ENCODE measurements around the gene LSM2.

LSM2 gene

GRCh38 chr6:31765910-31766794, 40.6 kb downstream of the LSM2 start:
- no peaks in the 10 kb centered on the region for H3K9me3 ChIP-seq (ENCODE audit: control insufficient read depth, low read length)
- WGBS, 2 experiments, result 75% methylated on average over 42 of the region's 42 CpGs
- no peaks in the 10 kb centered on the region for H3K27me3 ChIP-seq (ENCODE audit: control insufficient read depth, insufficient read depth, low read length, poor library complexity, severe bottlenecking)
- H3K36me3 ChIP-seq (ENCODE audit: control insufficient read depth, insufficient read depth, low read length), result no peaks in the 10 kb centered on the region
- no peak overlapping the region for H3K4me3 ChIP-seq (ENCODE audit: insufficient read depth, low read depth, low read length)
- H3K27ac ChIP-seq (ENCODE audit: insufficient read depth, low read depth, low read length, poor library complexity, severe bottlenecking), result no peak overlapping the region
- H3K4me1 ChIP-seq (ENCODE audit: control insufficient read depth, insufficient read depth, low read length), result peaks cover 22% of the 10 kb centered on the region

GRCh38 chr6:31765559-31765909, 41.2 kb downstream of the LSM2 start:
- H3K27ac ChIP-seq (ENCODE audit: insufficient read depth, low read depth, low read length, poor library complexity, severe bottlenecking), result no peak overlapping the region
- no peak overlapping the region for H3K4me3 ChIP-seq (ENCODE audit: insufficient read depth, low read depth, low read length)
- H3K27me3 ChIP-seq (ENCODE audit: control insufficient read depth, insufficient read depth, low read length, poor library complexity, severe bottlenecking), result no peaks in the 10 kb centered on the region
- peaks cover 22% of the 10 kb centered on the region for H3K4me1 ChIP-seq (ENCODE audit: control insufficient read depth, insufficient read depth, low read length)
- no peaks in the 10 kb centered on the region for H3K9me3 ChIP-seq (ENCODE audit: control insufficient read depth, low read length)
- WGBS, 2 experiments, result 91 to 94% methylated on average over 9 of the region's 9 CpGs
- no peaks in the 10 kb centered on the region for H3K36me3 ChIP-seq (ENCODE audit: control insufficient read depth, insufficient read depth, low read length)

- WGBS, 2 experiments, result 80 to 82% methylated on average over 4 of the region's 4 CpGs
- H3K27me3 ChIP-seq (ENCODE audit: control insufficient read depth, insufficient read depth, low read length, poor library complexity, severe bottlenecking), result no peaks in the 10 kb centered on the region
These were observed 42.6 kb downstream of the LSM2 start for GRCh38 chr6:31764198-31764597.

GRCh38 chr6:31763619-31763940, 43.2 kb downstream of the LSM2 start:
- peaks cover 5% of the 10 kb centered on the region for H3K36me3 ChIP-seq (ENCODE audit: control insufficient read depth, insufficient read depth, low read length)
- 2 to 6% methylated on average over 1 of the region's 1 CpG for WGBS, 2 experiments
- no peaks in the 10 kb centered on the region for H3K27me3 ChIP-seq (ENCODE audit: control insufficient read depth, insufficient read depth, low read length, poor library complexity, severe bottlenecking)
- H3K4me3 ChIP-seq (ENCODE audit: insufficient read depth, low read depth, low read length), result no peak overlapping the region
- H3K4me1 ChIP-seq (ENCODE audit: control insufficient read depth, insufficient read depth, low read length), result peaks cover 22% of the 10 kb centered on the region
- peak overlapping the region; percentile 87 for H3K27ac ChIP-seq (ENCODE audit: insufficient read depth, low read depth, low read length, poor library complexity, severe bottlenecking)
- no peaks in the 10 kb centered on the region for H3K9me3 ChIP-seq (ENCODE audit: control insufficient read depth, low read length)

More at GRCh38 chr6:31764198-31764597, 42.6 kb downstream of the LSM2 start:
- H3K27ac ChIP-seq (ENCODE audit: insufficient read depth, low read depth, low read length, poor library complexity, severe bottlenecking), result peak overlapping the region; percentile 22
- H3K4me1 ChIP-seq (ENCODE audit: control insufficient read depth, insufficient read depth, low read length), result peaks cover 22% of the 10 kb centered on the region
- H3K9me3 ChIP-seq (ENCODE audit: control insufficient read depth, low read length), result no peaks in the 10 kb centered on the region
- H3K36me3 ChIP-seq (ENCODE audit: control insufficient read depth, insufficient read depth, low read length), result peaks cover 5% of the 10 kb centered on the region
- no peak overlapping the region for H3K4me3 ChIP-seq (ENCODE audit: insufficient read depth, low read depth, low read length)

- Histone ChIP-seq H3K9me3 (ENCODE audit: control insufficient read depth, low read length) (no peaks in the 10 kb centered on the region), H3K4me1 (ENCODE audit: control insufficient read depth, insufficient read depth, low read length) (peaks cover 22% of the 10 kb centered on the region), H3K36me3 (ENCODE audit: control insufficient read depth, insufficient read depth, low read length) (peaks cover 5% of the 10 kb centered on the region), H3K27ac (ENCODE audit: insufficient read depth, low read depth, low read length, poor library complexity, severe bottlenecking) (peak overlapping the region; percentile 87), H3K27me3 (ENCODE audit: control insufficient read depth, insufficient read depth, low read length, poor library complexity, severe bottlenecking) (no peaks in the 10 kb centered on the region), H3K4me3 (ENCODE audit: insufficient read depth, low read depth, low read length) (no peak overlapping the region)
- 83 to 85% methylated on average over 8 of the region's 8 CpGs for WGBS, 2 experiments
These were observed 43.7 kb downstream of the LSM2 start for GRCh38 chr6:31762878-31763618.

DNA sequence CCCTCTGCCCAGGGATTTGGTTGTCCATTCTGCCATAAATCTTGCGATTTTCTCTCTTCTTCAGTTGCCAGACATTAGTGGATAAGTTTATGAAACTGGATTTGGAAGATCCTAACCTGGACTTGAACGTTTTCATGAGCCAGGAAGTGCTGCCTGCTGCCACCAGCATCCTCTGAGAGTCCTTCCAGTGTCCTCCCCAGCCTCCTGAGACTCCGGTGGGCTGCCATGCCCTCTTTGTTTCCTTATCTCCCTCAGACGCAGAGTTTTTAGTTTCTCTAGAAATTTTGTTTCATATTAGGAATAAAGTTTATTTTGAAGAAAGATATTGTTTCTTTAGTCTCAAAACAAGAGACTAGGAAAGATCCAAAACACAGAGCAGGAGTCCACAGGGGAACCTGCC, 44.4 kb downstream of the LSM2 start, which contains the start of gene SAPCD1:
Gene SAPCD1, plus strand, starts transcription at position 301 of the 400 bp plus-strand sequence. CDS start 399 bp downstream, outside the sequence.
- H3K27ac ChIP-seq (ENCODE audit: insufficient read depth, low read depth, low read length, poor library complexity, severe bottlenecking), result peak within 1 kb of the TSS; percentile 87
- H3K36me3 ChIP-seq (ENCODE audit: control insufficient read depth, insufficient read depth, low read length), result peaks cover 5% of the 10 kb centered on the region

GRCh38 chr6:31761343-31761742, 45.4 kb downstream of the LSM2 start:
- Histone ChIP-seq H3K4me3 (ENCODE audit: insufficient read depth, low read depth, low read length) (no peak overlapping the region), H3K4me1 (ENCODE audit: control insufficient read depth, insufficient read depth, low read length) (peaks cover 22% of the 10 kb centered on the region), H3K27ac (ENCODE audit: insufficient read depth, low read depth, low read length, poor library complexity, severe bottlenecking) (no peak overlapping the region), H3K27me3 (ENCODE audit: control insufficient read depth, insufficient read depth, low read length, poor library complexity, severe bottlenecking) (no peaks in the 10 kb centered on the region), H3K9me3 (ENCODE audit: control insufficient read depth, low read length) (no peaks in the 10 kb centered on the region), H3K36me3 (ENCODE audit: control insufficient read depth, insufficient read depth, low read length) (peaks cover 5% of the 10 kb centered on the region)
- 96% methylated on average over 8 of the region's 8 CpGs for WGBS, 2 experiments

More for the DNA sequence above, 44.4 kb downstream of the LSM2 start, which contains the start of gene SAPCD1:
- 88 to 93% methylated on average over 3 to 4 of the region's 4 CpGs for WGBS, 2 experiments
- Histone ChIP-seq H3K4me3 (ENCODE audit: insufficient read depth, low read depth, low read length) (no peak within 1 kb of the TSS), H3K9me3 (ENCODE audit: control insufficient read depth, low read length) (no peaks in the 10 kb centered on the region), H3K4me1 (ENCODE audit: control insufficient read depth, insufficient read depth, low read length) (peaks cover 22% of the 10 kb centered on the region), H3K27me3 (ENCODE audit: control insufficient read depth, insufficient read depth, low read length, poor library complexity, severe bottlenecking) (no peaks in the 10 kb centered on the region)

DNA sequence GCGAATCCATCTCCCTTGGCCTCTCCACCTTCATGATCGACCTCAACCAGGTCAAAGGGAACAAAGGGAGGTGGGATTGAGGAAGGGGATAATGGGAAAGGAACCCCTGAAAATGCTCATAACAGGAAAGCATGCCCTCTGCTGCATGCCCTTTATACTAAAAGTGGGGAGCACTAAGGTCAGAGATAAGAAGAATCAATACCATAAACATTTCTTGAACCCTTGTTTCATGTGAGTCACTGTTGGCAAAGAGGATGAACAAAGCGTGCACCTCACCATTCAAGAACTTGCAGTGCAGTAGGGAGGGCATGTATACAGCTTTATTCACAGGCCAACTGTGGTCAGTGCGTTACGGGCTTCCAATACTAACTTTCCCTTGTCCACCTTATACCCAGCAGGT, 46.0 kb downstream of the LSM2 start:
- Histone ChIP-seq H3K4me3 (ENCODE audit: insufficient read depth, low read depth, low read length) (no peak overlapping the region), H3K4me1 (ENCODE audit: control insufficient read depth, insufficient read depth, low read length) (peaks cover 16% of the 10 kb centered on the region), H3K27ac (ENCODE audit: insufficient read depth, low read depth, low read length, poor library complexity, severe bottlenecking) (no peak overlapping the region), H3K36me3 (ENCODE audit: control insufficient read depth, insufficient read depth, low read length) (peaks cover 5% of the 10 kb centered on the region), H3K9me3 (ENCODE audit: control insufficient read depth, low read length) (no peaks in the 10 kb centered on the region), H3K27me3 (ENCODE audit: control insufficient read depth, insufficient read depth, low read length, poor library complexity, severe bottlenecking) (no peaks in the 10 kb centered on the region)
- WGBS, 2 experiments, result 93 to 95% methylated on average over 5 of the region's 5 CpGs

- Histone ChIP-seq H3K27ac (ENCODE audit: insufficient read depth, low read depth, low read length, poor library complexity, severe bottlenecking) (no peak overlapping the region), H3K9me3 (ENCODE audit: control insufficient read depth, low read length) (no peaks in the 10 kb centered on the region), H3K4me1 (ENCODE audit: control insufficient read depth, insufficient read depth, low read length) (peaks cover 7% of the 10 kb centered on the region), H3K4me3 (ENCODE audit: insufficient read depth, low read depth, low read length) (no peak overlapping the region), H3K36me3 (ENCODE audit: control insufficient read depth, insufficient read depth, low read length) (peaks cover 5% of the 10 kb centered on the region), H3K27me3 (ENCODE audit: control insufficient read depth, insufficient read depth, low read length, poor library complexity, severe bottlenecking) (no peaks in the 10 kb centered on the region)
- WGBS, 2 experiments, result 95 to 96% methylated on average over 2 of the region's 2 CpGs
These were observed 48.5 kb downstream of the LSM2 start for GRCh38 chr6:31758281-31758680.

- Histone ChIP-seq H3K4me3 (ENCODE audit: insufficient read depth, low read depth, low read length) (no peak overlapping the region), H3K36me3 (ENCODE audit: control insufficient read depth, insufficient read depth, low read length) (no peaks in the 10 kb centered on the region), H3K27ac (ENCODE audit: insufficient read depth, low read depth, low read length, poor library complexity, severe bottlenecking) (no peak overlapping the region), H3K4me1 (ENCODE audit: control insufficient read depth, insufficient read depth, low read length) (no peaks in the 10 kb centered on the region), H3K27me3 (ENCODE audit: control insufficient read depth, insufficient read depth, low read length, poor library complexity, severe bottlenecking) (no peaks in the 10 kb centered on the region), H3K9me3 (ENCODE audit: control insufficient read depth, low read length) (no peaks in the 10 kb centered on the region)
- WGBS, 2 experiments, result 85 to 98% methylated on average over 7 to 8 of the region's 8 CpGs
These were observed 53.9 kb downstream of the LSM2 start for GRCh38 chr6:31752739-31753319.

All from ectodermal cell (in vitro differentiated cells).